ENCODE results near the gene TEKT3. TPM values are rescaled to one million over a fixed set of nuclear protein-coding genes. Genes with fewer than 3 reads are reported as not detected.

TEKT3 gene
- total RNA-seq, 4 donors from 2014 or later: not detected

DNA sequence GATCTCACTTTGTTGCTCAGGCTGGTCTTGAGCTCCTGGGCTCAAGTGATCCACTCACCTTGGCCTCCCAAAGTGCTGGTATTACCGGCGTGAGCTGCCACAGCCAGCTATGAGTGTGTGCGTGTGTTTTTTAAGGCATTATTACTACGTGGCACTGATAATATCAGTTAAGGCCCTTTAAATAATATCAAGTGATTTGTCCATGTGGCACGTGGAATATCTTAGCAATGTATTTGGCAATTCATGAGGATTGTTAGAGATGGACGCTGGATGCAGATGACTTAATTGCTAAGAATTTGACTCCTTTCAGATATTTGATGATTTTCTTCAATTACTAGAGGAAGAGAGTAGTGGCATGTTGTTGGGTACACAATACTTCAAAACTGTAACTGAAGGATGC, 50.8 kb downstream of the TEKT3 start:
- H3K4me3 ChIP-seq: no peak overlapping the region
- peaks cover 0 to 9% (median 3%) of the 10 kb centered on the region in 4 donors for H3K4me1 ChIP-seq
- DNase-seq (ENCODE audit: extremely low spot score): no peak
- H3K27me3 ChIP-seq: no peaks in the 10 kb centered on the region
- H3K36me3 ChIP-seq: no peaks in the 10 kb centered on the region
- intact Hi-C loops (cut with DNase I): no loop called here
- H3K9me3 ChIP-seq: no peaks in the 10 kb centered on the region
- no peak overlapping the region for H3K27ac ChIP-seq (replicated peaks in 1 of 4)
- 90% methylated on average over 6 of the region's 6 CpGs for WGBS
- TF ChIP-seq, protein P1, sequence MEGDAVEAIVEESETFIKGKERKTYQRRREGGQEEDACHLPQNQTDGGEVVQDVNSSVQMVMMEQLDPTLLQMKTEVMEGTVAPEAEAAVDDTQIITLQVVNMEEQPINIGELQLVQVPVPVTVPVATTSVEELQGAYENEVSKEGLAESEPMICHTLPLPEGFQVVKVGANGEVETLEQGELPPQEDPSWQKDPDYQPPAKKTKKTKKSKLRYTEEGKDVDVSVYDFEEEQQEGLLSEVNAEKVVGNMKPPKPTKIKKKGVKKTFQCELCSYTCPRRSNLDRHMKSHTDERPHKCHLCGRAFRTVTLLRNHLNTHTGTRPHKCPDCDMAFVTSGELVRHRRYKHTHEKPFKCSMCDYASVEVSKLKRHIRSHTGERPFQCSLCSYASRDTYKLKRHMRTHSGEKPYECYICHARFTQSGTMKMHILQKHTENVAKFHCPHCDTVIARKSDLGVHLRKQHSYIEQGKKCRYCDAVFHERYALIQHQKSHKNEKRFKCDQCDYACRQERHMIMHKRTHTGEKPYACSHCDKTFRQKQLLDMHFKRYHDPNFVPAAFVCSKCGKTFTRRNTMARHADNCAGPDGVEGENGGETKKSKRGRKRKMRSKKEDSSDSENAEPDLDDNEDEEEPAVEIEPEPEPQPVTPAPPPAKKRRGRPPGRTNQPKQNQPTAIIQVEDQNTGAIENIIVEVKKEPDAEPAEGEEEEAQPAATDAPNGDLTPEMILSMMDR (IDR thresholded peaks at IDR 0.05): no peak
- no peak for TF ChIP-seq EP300 (IDR thresholded peaks at IDR 0.05)
- no peak for TF ChIP-seq POLR2AphosphoS5 (IDR thresholded peaks at IDR 0.05)
- no peak for TF ChIP-seq POLR2A (IDR thresholded peaks at IDR 0.05; ENCODE audit: low read depth)

- 87% methylated on average over 22 of the region's 22 CpGs for WGBS
- no peak for DNase-seq (ENCODE audit: extremely low spot score)
- Histone ChIP-seq H3K4me1 (peaks cover 0 to 9% (median 3%) of the 10 kb centered on the region in 4 donors), H3K36me3 (no peaks in the 10 kb centered on the region), H3K4me3 (no peak overlapping the region), H3K27me3 (no peaks in the 10 kb centered on the region), H3K9me3 (no peaks in the 10 kb centered on the region), H3K27ac (replicated peaks in 1 of 4) (no peak overlapping the region)
- intact Hi-C loops (cut with DNase I): no loop called here
- no peak for TF ChIP-seq POLR2A (IDR thresholded peaks at IDR 0.05; ENCODE audit: low read depth)
- TF ChIP-seq, protein P1 (IDR thresholded peaks at IDR 0.05): no peak
- no peak for TF ChIP-seq EP300 (IDR thresholded peaks at IDR 0.05)
- no peak for TF ChIP-seq POLR2AphosphoS5 (IDR thresholded peaks at IDR 0.05)
Observed at GRCh38 chr17:15289285-15290183, 51.9 kb downstream of the TEKT3 start.

DNA sequence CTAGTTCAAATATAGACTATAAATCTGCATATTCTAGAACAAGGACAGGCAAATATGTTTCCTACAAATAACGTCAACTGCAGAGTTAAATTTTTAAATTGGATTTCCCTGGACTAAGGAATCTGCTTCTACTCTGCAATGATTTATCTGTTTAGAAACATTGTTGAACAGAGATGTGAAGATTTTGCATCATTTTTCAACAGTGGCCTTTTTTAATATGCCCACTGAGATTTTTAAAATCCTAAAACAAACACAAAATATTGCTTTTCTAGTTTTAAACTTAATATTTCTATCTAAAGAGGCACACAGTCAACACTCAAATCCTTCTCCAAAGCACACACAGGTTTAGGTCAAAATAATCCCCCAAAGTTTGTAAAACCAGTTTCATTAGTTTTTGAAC, 52.5 kb downstream of the TEKT3 start:
- Histone ChIP-seq H3K36me3 (no peaks in the 10 kb centered on the region), H3K9me3 (no peaks in the 10 kb centered on the region), H3K4me1 (peaks cover 0 to 9% (median 3%) of the 10 kb centered on the region in 4 donors), H3K4me3 (no peak overlapping the region), H3K27me3 (no peaks in the 10 kb centered on the region), H3K27ac (replicated peaks in 1 of 4) (no peak overlapping the region)
- WGBS: 85% methylated on average over 1 of the region's 1 CpG
- TF ChIP-seq POLR2AphosphoS5 (IDR thresholded peaks at IDR 0.05) (no peak), POLR2A (IDR thresholded peaks at IDR 0.05; ENCODE audit: low read depth) (no peak), EP300 (IDR thresholded peaks at IDR 0.05) (no peak)
- TF ChIP-seq, protein P1 (IDR thresholded peaks at IDR 0.05): no peak
- DNase-seq (ENCODE audit: extremely low spot score): no peak
- intact Hi-C loops (cut with DNase I): no loop called here

DNA sequence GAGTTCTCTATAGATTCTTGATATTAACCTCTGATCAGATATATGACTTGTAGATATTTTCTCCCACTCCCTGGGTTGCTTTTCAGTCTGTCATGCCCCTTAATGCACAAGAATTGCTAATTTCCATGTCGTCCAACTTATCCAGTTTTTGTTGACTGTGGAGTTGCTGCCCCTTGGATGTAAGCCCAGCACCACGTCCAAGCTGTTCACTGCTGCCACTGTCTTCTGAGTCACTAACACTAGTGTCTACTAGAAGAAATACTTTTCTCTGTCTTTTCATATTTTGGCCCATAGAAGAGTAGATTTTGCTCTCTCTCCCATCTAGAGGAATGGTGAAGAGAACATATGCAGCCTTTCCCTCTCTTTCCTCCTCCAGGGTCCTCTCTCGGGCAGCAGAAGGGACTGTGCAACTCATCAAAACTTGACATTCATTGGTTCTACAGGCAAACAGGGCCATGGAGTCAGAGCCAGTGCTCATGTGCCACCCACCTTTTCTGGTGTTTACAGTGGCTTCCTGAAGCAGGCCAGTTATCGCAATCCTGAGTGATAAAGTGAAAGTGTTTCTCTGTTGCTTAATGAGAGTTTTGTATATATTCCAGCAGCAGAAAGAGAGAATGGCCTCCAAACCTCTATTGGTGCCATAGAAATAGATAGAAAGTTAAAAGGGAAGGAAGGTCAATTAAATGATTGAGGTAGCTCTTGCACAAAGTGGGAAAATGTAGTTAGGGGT, 53.7 kb downstream of the TEKT3 start:
- TF ChIP-seq EP300 (IDR thresholded peaks at IDR 0.05): no peak
- TF ChIP-seq, protein P1 (IDR thresholded peaks at IDR 0.05): no peak
- TF ChIP-seq POLR2A (IDR thresholded peaks at IDR 0.05; ENCODE audit: low read depth): no peak
- TF ChIP-seq POLR2AphosphoS5 (IDR thresholded peaks at IDR 0.05): no peak
- 55% methylated on average over 4 of the region's 4 CpGs for WGBS
- DNase-seq (ENCODE audit: extremely low spot score): no peak
- Histone ChIP-seq H3K4me1 (peaks cover 0 to 9% (median 3%) of the 10 kb centered on the region in 4 donors), H3K27ac (replicated peaks in 1 of 4) (no peak overlapping the region), H3K36me3 (no peaks in the 10 kb centered on the region), H3K27me3 (no peaks in the 10 kb centered on the region), H3K4me3 (no peak overlapping the region), H3K9me3 (no peaks in the 10 kb centered on the region)
- intact Hi-C loops (cut with DNase I): no loop called here

Data from esophagus muscularis mucosa (tissue), 4 donors.